Kasumi-1 (cell line): ENCODE results near the gene AKAP1.
A peak's percentile ranks its signal among the peaks of the same experiment; 100 is the strongest.

Source experiments
- DNase-seq, 2 experiments: peaks; one replicate each; lab custom pipeline; 2025; lab: John Stamatoyannopoulos, UW

The AKAP1 gene

GRCh38 chr17:57084802-57085447, at the start of gene AKAP1:
Gene AKAP1, plus strand, starts transcription at chr17:57085246. Its CDS starts 20,219 bp downstream, at chr17:57105465.
- DNase-seq: peak; percentile 88 to 90

GRCh38 chr17:57035971-57036481, 49.0 kb upstream of the AKAP1 start:
- no peak for DNase-seq

GRCh38 chr17:57037411-57037810, 47.6 kb upstream of the AKAP1 start:
- no peak for DNase-seq

- no peak for DNase-seq
Observed at GRCh38 chr17:57038486-57038885, 46.6 kb upstream of the AKAP1 start.

GRCh38 chr17:57040571-57040970, 44.5 kb upstream of the AKAP1 start:
- DNase-seq: no peak

- DNase-seq: no peak
Observed at GRCh38 chr17:57043276-57043675, 41.8 kb upstream of the AKAP1 start.

- no peak for DNase-seq
Observed at GRCh38 chr17:57044976-57045867, 39.8 kb upstream of the AKAP1 start.

- no peak for DNase-seq
Observed at GRCh38 chr17:57045868-57046704, 39.0 kb upstream of the AKAP1 start.

GRCh38 chr17:57046749-57047148, 38.3 kb upstream of the AKAP1 start:
- DNase-seq: no peak

GRCh38 chr17:57048096-57048495, 37.0 kb upstream of the AKAP1 start:
- DNase-seq: no peak

GRCh38 chr17:57050306-57050705, 34.7 kb upstream of the AKAP1 start:
- no peak for DNase-seq

GRCh38 chr17:57051886-57052361, 33.1 kb upstream of the AKAP1 start:
- no peak for DNase-seq

- DNase-seq: no peak
Observed at GRCh38 chr17:57062865-57063264, 22.2 kb upstream of the AKAP1 start.

GRCh38 chr17:57067162-57067561, 17.9 kb upstream of the AKAP1 start:
- DNase-seq: no peak

GRCh38 chr17:57067781-57068180, 17.3 kb upstream of the AKAP1 start:
- DNase-seq: no peak

GRCh38 chr17:57068222-57068658, 16.8 kb upstream of the AKAP1 start:
- DNase-seq: no peak

GRCh38 chr17:57068707-57069106, 16.3 kb upstream of the AKAP1 start:
- DNase-seq: no peak

GRCh38 chr17:57071991-57072944, 12.8 kb upstream of the AKAP1 start:
- no peak for DNase-seq

- DNase-seq: no peak
Observed at GRCh38 chr17:57073626-57074025, 11.4 kb upstream of the AKAP1 start.

GRCh38 chr17:57075193-57075592, 9.9 kb upstream of the AKAP1 start:
- no peak for DNase-seq

- DNase-seq: no peak
Observed at GRCh38 chr17:57075785-57076184, 9.3 kb upstream of the AKAP1 start.
